Adrenal gland (tissue), 12 donors: ENCODE data around the gene TCN1. TPM values are rescaled to one million over a fixed set of nuclear protein-coding genes. Genes with fewer than 3 reads are reported as not detected.
"Not testable (repeated sequence)": the region's sequence is repeated elsewhere in the genome, so short reads cannot be mapped to it uniquely, and the experiment has no call there.

Source experiments
- DNase-seq, 7 donors: peaks; one replicate each; pipeline ENCODE4 v3.0.0-alpha.2; 2019 to 2020
- H3K27ac ChIP-seq, 5 donors: fragments of 200-600 bp; sonication (generic) in 4 of 5; 1 replicate in 3 of 5; 2 replicates in 2 of 5; pipeline versions ENCODE4 v1.5.1 to v1.8.0; 2016 to 2020; ENCODE audit warnings: mild to moderate bottlenecking in 1 of 5
- H3K27me3 ChIP-seq: fragments of 200-600 bp; 2 replicates; pipeline ENCODE4 v1.8.0; 2021
- H3K36me3 ChIP-seq, 2 donors: fragments of 200-600 bp; replicated peaks in 1 of 2; 1 replicate in 1 of 2; 2 replicates in 1 of 2; pipeline versions ENCODE4 v1.5.1 to v1.8.0; 2018 to 2022
- H3K4me1 ChIP-seq, 2 donors: fragments of 200-600 bp; replicated peaks in 1 of 2; 1 replicate in 1 of 2; 2 replicates in 1 of 2; pipeline versions ENCODE4 v1.5.1 to v1.8.0; 2018 to 2021
- H3K4me3 ChIP-seq, 4 donors: fragments of 200-600 bp; sonication (generic) in 3 of 4; one replicate each; pipeline ENCODE4 v1.5.1; 2016 to 2018
- H3K9me3 ChIP-seq, 3 donors: fragments of 200-600 bp; sonication (generic) in 1 of 3; replicated peaks in 1 of 3; 1 replicate in 2 of 3; 2 replicates in 1 of 3; pipeline versions ENCODE4 v1.5.1 to v1.8.0; 2016 to 2021
- POLR2A ChIP-seq, 2 donors: fragments of 450-650 bp; IDR thresholded peaks; one replicate each; pipeline ENCODE4 v1.6.1; 2017; ENCODE audit warnings: antibody characterized with exemption in 2 of 2, mild to moderate bottlenecking in 2 of 2, moderate library complexity in 1 of 2
- WGBS, 4 donors: extraction: QIAGEN DNeasy Blood & Tissue Kit in 2 of 4; methylation state at CpG; one replicate each; pipeline versions ENCODE4 v1.1.5 to v1.1.7; 2013 to 2017; 5-methylcytosine and 5-hydroxymethylcytosine counted together
- intact Hi-C, 2 donors: fragments of 100-400 bp; cut with DNase I; formaldehyde crosslinking; loops; one replicate each; pipeline versions ENCODE4 v1.14.1 to v1.15.0; 2022 to 2023
- polyA plus RNA-seq, 3 donors: library from polyadenylated mRNA; stranded (reverse); fragments of 200-250 nt in 2 of 3; fragments of 350-450 nt in 1 of 3; fragmentation: Illumina TruSeq in 1 of 3; extraction: RNeasy Lipid Tissue Mini Kit (QIAGEN cat#74804) in 1 of 3; gene quantifications; one replicate each; pipeline ENCODE4 v1.2.3, GENCODE V29; 2013 to 2014
- total RNA-seq, 9 donors: library from RNA; depleted of rRNA in 4 of 9; stranded (reverse); fragments of >200 nt in 4 of 9; fragments of 120-200 nt in 1 of 9; fragmentation: NEBNext Ultra II Directional in 1 of 9; extraction: Animal tissue kit (Norgen Biotek cat#: 25700) in 1 of 9; gene quantifications; one replicate each; pipeline versions ENCODE4 v1.1.0 to v1.2.4, GENCODE V29; 2013 to 2023
- TF ChIP-seq, protein P1 (sequence below), 6 experiments: fragments of 450-650 bp in 4 of 6; fragments of 200-600 bp in 2 of 6; sonication (generic) in 1 of 6; IDR thresholded peaks; 1 replicate in 5 of 6; 2 replicates in 1 of 6; pipeline versions ENCODE4 v1.5.1 to v1.8.0; 2016 to 2021; ENCODE audit warnings: antibody characterized with exemption in 6 of 6, mild to moderate bottlenecking in 2 of 6, moderate library complexity in 1 of 6
- donor health status: healthy with polysubstance abuse.
- donor health status: Bipolar disorder and iron deficiency.
- donor health status: DM: yes; HTN: yes; CAD: no.
- donor health status: DM: no; HTN: no; CAD: no.
- donor health status: DM: no; HTN: no; CAD: no.
- donor health status: DM: yes; HTN: yes; CAD: no.

The TCN1 gene
- total and polyA plus RNA-seq, 12 donors: 0.32 to 0.78 TPM; not detected in 10

DNA sequence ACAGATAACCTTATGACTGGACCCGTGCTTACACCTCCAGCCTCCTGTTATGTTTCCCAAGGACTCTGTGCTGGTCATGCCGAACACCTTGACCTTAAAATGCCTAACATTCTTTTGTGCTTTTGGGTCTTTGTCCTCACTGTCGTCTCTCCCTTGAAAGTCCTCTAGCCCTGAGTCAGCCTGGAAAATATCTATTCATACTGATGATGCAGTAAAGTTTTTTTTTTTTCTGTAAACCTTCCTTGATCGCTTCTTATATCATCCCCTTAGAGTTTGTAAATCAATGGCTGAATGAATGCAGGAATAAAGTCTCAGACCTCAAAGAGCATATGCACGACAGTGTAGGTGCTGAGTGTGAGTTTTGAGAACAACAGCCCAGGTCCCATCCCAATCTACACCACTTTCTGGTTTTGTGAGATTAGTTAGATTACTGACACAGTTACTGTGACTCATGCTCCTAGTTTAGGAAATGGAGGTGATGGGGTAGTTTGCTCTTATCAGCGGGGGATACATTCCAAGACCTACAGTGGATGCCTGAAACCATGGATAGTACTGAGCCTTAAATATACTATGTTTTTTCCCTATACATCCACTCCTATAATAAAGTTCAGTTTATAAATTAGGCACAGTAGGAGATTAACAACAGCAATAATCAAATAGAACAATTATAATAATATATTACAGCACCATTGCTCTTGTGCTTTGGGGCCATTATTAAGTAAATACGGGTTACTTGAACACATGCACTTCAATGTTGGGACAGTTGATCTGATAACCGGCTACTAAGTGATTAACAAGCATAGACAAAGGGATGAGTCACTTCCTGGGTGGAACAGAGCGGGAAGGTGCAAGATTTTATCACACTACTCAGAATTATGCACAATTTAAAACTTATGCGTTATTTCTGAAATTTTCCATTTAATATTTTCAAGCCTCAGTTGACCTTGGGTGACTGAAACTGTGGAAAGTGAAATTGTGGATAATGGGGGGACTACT is 8.6 kb downstream of the TCN1 start:
- DNase-seq: peak in 3 of 7 donors; percentile 7 to 34 (median 24)
- H3K27me3 ChIP-seq: no peaks in the 10 kb centered on the region
- TF ChIP-seq, protein P1, sequence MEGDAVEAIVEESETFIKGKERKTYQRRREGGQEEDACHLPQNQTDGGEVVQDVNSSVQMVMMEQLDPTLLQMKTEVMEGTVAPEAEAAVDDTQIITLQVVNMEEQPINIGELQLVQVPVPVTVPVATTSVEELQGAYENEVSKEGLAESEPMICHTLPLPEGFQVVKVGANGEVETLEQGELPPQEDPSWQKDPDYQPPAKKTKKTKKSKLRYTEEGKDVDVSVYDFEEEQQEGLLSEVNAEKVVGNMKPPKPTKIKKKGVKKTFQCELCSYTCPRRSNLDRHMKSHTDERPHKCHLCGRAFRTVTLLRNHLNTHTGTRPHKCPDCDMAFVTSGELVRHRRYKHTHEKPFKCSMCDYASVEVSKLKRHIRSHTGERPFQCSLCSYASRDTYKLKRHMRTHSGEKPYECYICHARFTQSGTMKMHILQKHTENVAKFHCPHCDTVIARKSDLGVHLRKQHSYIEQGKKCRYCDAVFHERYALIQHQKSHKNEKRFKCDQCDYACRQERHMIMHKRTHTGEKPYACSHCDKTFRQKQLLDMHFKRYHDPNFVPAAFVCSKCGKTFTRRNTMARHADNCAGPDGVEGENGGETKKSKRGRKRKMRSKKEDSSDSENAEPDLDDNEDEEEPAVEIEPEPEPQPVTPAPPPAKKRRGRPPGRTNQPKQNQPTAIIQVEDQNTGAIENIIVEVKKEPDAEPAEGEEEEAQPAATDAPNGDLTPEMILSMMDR (IDR thresholded peaks at IDR 0.05): no peak
- TF ChIP-seq POLR2A (IDR thresholded peaks at IDR 0.05): no peak
- WGBS, 4 donors: 52 to 61% (median 55%) methylated on average over 10 of the region's 10 CpGs
- intact Hi-C loops: no loop called here
- no peaks in the 10 kb centered on the region for H3K9me3 ChIP-seq
- no peak overlapping the region for H3K4me3 ChIP-seq
- H3K4me1 ChIP-seq: peaks cover 0 to 12% of the 10 kb centered on the region in 2 donors
- H3K36me3 ChIP-seq: no peaks in the 10 kb centered on the region
- H3K27ac ChIP-seq: peak overlapping the region in 1 of 5 donors; percentile 50

DNA sequence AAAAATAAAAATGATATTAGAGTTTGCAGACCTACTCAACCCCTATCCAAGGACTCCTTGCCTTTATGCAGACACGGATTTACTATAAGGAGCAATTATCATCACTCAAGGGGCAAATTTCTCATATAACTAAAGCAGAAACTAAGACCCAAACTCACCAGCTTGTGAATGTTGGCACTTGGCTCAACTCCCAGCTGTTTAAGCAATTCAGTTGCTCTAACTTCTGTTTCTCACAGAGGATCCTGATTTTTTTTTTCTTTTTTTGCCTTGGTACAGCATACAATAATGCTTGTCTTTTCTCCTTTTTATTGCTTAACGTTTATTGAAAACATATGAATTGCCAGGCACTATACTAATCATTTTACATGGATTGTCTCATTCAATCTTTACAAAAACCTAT is 11.4 kb downstream of the TCN1 start:
- Histone ChIP-seq H3K27me3 (no peaks in the 10 kb centered on the region), H3K27ac (no peak overlapping the region), H3K4me3 (no peak overlapping the region), H3K4me1 (peaks cover 0 to 12% of the 10 kb centered on the region in 2 donors), H3K9me3 (no peaks in the 10 kb centered on the region), H3K36me3 (no peaks in the 10 kb centered on the region)
- WGBS, 4 donors: 38 to 44% (median 44%) methylated on average over 2 of the region's 2 CpGs
- intact Hi-C loops: no loop called here
- TF ChIP-seq POLR2A (IDR thresholded peaks at IDR 0.05): no peak
- TF ChIP-seq, protein P1 (IDR thresholded peaks at IDR 0.05): no peak
- DNase-seq: peak in 1 of 7 donors; percentile 10

DNA sequence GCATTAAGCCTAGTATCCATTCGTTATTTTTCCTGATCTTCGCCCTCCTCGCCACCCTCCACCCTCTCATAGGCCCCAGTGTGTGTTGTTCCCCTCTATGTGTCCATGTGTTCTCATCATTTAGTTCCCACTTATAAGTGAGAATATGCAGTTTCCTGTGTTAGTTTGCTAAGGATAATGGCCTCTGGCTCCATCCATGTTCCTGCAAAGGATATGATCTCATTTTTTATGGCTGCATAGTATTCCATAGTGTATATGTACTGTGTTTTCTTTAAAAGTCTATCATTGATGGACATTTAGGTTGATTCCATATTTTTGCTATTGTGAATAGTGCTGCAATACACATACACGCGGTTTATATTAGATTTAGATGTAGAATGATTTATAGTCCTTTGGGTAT is 14.9 kb downstream of the TCN1 start:
- 73 to 93% (median 84%) methylated on average over 5 of the region's 5 CpGs for WGBS, 4 donors
- H3K36me3 ChIP-seq, H3K4me3 ChIP-seq, H3K4me1 ChIP-seq, H3K27ac ChIP-seq, intact Hi-C loops, H3K27me3 ChIP-seq, DNase-seq, H3K9me3 ChIP-seq: not testable (repeated sequence)

DNA sequence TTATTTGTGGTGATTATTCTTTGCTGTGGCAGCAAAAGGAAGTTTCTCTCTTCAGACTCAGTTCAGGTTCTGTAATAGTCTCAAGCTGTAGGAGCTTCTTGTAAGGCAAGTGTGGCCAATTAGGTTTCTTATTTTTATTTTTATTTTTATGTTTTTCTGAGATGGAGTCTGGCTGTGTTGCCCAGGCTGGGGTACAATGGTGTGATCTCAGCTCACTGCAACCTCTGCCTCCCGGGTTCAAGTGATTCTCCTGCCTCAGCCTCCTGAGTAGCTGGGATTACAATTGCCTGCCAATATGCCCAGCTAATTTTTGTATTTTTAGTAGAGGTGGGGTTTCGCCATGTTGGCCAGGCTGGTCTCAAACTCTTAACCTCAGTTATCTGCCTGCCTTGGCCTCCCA is 16.7 kb downstream of the TCN1 start:
- H3K36me3 ChIP-seq, H3K4me1 ChIP-seq, H3K9me3 ChIP-seq, H3K27ac ChIP-seq, intact Hi-C loops, DNase-seq, H3K27me3 ChIP-seq, H3K4me3 ChIP-seq: not testable (repeated sequence)
- 76 to 92% (median 85%) methylated on average over 2 of the region's 2 CpGs for WGBS, 4 donors

DNA sequence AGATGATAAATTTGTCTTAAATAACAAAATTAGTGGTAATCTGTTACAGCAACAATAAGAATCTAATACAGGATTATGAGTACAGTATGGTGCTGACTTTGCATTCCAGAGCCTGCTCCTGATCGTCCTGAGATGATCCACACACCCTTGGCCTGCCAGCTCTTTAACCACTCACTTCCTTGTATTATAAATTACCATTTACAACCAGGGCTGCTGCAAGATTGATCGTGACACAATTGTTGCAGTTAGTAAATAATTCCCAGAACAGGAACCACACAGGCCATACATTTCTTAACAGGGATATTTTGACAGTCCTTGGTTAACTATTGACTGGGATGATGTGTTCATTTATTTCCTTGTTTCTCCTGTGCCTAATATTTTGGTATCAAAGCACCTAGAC is 17.2 kb downstream of the TCN1 start:
- H3K36me3 ChIP-seq: no peaks in the 10 kb centered on the region
- intact Hi-C loops: no loop called here
- no peak overlapping the region for H3K27ac ChIP-seq
- no peaks in the 10 kb centered on the region for H3K9me3 ChIP-seq
- 32 to 55% (median 41%) methylated on average over 2 of the region's 2 CpGs for WGBS, 4 donors
- no peaks in the 10 kb centered on the region for H3K27me3 ChIP-seq
- H3K4me1 ChIP-seq: no peaks in the 10 kb centered on the region
- no peak for DNase-seq
- no peak for TF ChIP-seq POLR2A (IDR thresholded peaks at IDR 0.05)
- TF ChIP-seq, protein P1 (IDR thresholded peaks at IDR 0.05): no peak
- H3K4me3 ChIP-seq: no peak overlapping the region

DNA sequence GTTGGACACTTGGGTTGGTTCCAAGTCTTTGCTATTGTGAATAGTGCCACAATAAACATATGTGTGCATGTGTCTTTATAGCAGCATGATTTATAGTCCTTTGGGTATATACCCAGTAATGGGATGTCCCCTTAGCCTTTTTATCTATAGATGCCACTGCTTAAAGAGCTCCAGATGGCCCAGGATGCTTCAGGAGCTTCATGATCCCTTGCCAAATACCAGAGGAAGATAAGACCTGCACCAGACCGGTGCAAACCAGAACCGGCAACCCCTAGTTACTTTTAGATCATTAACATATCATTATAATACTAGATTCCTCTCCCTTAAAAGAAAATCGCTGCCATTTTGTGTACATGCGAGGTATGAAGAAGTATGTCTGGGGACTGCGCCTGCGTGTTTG is 17.8 kb downstream of the TCN1 start:
- H3K9me3 ChIP-seq, H3K4me1 ChIP-seq, H3K4me3 ChIP-seq, H3K27me3 ChIP-seq, H3K36me3 ChIP-seq, intact Hi-C loops, DNase-seq, H3K27ac ChIP-seq: not testable (repeated sequence)
- 76 to 93% (median 86%) methylated on average over 6 of the region's 6 CpGs for WGBS, 4 donors
